Mucosa of stomach (tissue), 1 donor: ENCODE measurements around the gene HOXD12.

Source experiments
- H3K27me3 ChIP-seq: one replicate; pipeline ENCODE4 v1.7.0; 2013; ENCODE audit warnings: mild to moderate bottlenecking, low read length; ENCODE audit not compliant: control insufficient read depth, insufficient read depth
- H3K36me3 ChIP-seq: one replicate; pipeline ENCODE4 v1.7.0; 2013; ENCODE audit warnings: low read length; ENCODE audit not compliant: control insufficient read depth, insufficient read depth
- H3K4me1 ChIP-seq: one replicate; pipeline ENCODE4 v1.7.0; 2013; ENCODE audit warnings: mild to moderate bottlenecking, low read length; ENCODE audit not compliant: control insufficient read depth, insufficient read depth
- H3K4me3 ChIP-seq: one replicate; pipeline ENCODE4 v1.7.0; 2013; ENCODE audit warnings: low read length
- H3K9ac ChIP-seq: one replicate; pipeline ENCODE4 v1.7.0; 2013; ENCODE audit warnings: mild to moderate bottlenecking, low read length, moderate library complexity
- H3K9me3 ChIP-seq: one replicate; pipeline ENCODE4 v1.7.0; 2013; ENCODE audit warnings: mild to moderate bottlenecking, low read length, moderate library complexity; ENCODE audit not compliant: control insufficient read depth
- donor health status: Pancreatic carcinoma.

Gene HOXD12

GRCh38 chr2:176075481-176075880, 24.1 kb upstream of the HOXD12 start:
- Histone ChIP-seq H3K9ac (no peak overlapping the region), H3K4me3 (no peak overlapping the region), H3K27me3 (peaks cover 91% of the 10 kb centered on the region), H3K36me3 (no peaks in the 10 kb centered on the region), H3K9me3 (no peaks in the 10 kb centered on the region), H3K4me1 (peaks cover 9% of the 10 kb centered on the region)

- Histone ChIP-seq H3K4me3 (no peak overlapping the region), H3K9me3 (no peaks in the 10 kb centered on the region), H3K9ac (no peak overlapping the region), H3K4me1 (peaks cover 12% of the 10 kb centered on the region), H3K27me3 (peaks cover 91% of the 10 kb centered on the region), H3K36me3 (no peaks in the 10 kb centered on the region)
Measured at GRCh38 chr2:176076063-176076462, 23.5 kb upstream of the HOXD12 start.

DNA sequence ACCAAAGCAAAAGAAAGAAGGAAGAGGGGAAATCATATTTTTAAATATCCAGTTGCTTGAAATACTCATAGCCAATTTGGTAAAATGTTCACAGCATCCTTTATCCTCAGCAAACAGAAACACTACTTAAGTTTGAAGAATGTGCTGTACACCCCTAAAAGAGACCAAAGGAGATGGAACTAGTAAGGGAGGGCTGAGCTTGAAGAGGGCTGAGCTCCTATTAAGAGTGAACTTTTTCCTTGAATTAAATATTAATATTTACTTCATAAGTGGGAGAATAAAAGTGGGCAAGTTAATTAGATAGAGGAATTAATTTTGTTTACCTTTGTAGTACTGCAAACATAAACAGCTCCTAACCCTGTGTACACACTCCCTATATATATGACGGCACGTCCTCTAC, 22.8 kb upstream of the HOXD12 start:
- no peaks in the 10 kb centered on the region for H3K9me3 ChIP-seq
- no peak overlapping the region for H3K9ac ChIP-seq
- peaks cover 12% of the 10 kb centered on the region for H3K4me1 ChIP-seq
- H3K27me3 ChIP-seq = peaks cover 91% of the 10 kb centered on the region
- no peaks in the 10 kb centered on the region for H3K36me3 ChIP-seq
- H3K4me3 ChIP-seq = no peak overlapping the region

- Histone ChIP-seq H3K9ac (no peak overlapping the region), H3K27me3 (peaks cover 91% of the 10 kb centered on the region), H3K36me3 (no peaks in the 10 kb centered on the region), H3K4me3 (no peak overlapping the region), H3K4me1 (peaks cover 12% of the 10 kb centered on the region), H3K9me3 (no peaks in the 10 kb centered on the region)
Measured at GRCh38 chr2:176078541-176079284, 20.9 kb upstream of the HOXD12 start.

GRCh38 chr2:176079285-176079830, 20.2 kb upstream of the HOXD12 start:
- Histone ChIP-seq H3K27me3 (peaks cover 91% of the 10 kb centered on the region), H3K36me3 (no peaks in the 10 kb centered on the region), H3K9ac (no peak overlapping the region), H3K4me3 (no peak overlapping the region), H3K9me3 (peaks cover under 1% of the 10 kb centered on the region), H3K4me1 (peaks cover 12% of the 10 kb centered on the region)

GRCh38 chr2:176079831-176080539, 19.6 kb upstream of the HOXD12 start:
- Histone ChIP-seq H3K27me3 (peaks cover 91% of the 10 kb centered on the region), H3K4me3 (no peak overlapping the region), H3K9me3 (peaks cover 3% of the 10 kb centered on the region), H3K4me1 (peaks cover 12% of the 10 kb centered on the region), H3K9ac (no peak overlapping the region), H3K36me3 (no peaks in the 10 kb centered on the region)

DNA sequence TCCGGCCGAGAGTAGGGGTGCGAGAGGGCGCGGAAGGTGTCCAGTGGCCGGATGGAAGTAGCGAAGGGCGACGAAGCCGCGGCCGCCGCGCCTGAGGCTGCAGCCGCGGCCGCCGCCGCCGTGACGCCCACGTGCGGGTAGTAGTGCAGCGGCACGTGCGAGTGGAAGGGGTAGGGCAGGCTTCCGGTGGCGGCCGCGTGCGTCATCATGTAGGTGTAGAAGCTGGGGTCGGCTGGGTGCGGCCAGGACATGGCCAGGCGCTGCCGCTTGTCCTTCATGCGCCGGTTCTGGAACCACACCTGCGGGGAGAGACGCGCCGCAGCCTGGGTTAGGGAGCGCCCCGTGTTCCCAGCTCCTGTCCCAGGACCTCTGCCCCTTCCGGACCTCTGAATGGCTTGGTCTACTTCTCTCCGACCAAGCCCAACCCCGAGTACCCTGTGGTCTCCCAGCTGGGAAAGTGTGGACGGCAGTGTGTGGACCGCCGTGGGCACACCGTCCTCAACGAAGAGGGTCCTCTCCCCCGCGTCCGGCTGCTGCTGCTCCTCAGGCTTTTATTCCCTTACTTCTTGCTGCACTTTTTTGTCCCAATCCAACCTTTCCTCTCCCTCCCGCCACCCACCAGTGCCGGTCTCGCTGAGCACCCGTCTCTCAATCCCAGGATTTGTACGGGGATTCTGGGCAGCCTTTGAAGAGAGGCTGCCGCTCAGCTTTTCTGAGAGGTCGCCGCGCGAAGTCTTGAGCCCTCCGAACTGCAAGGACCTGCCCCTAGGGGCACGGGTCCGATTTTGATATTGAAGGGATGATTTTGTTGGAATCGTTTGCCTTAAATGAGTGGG, 18.8 kb upstream of the HOXD12 start:
- Histone ChIP-seq H3K9me3 (peaks cover 3% of the 10 kb centered on the region), H3K4me1 (peaks cover 16% of the 10 kb centered on the region), H3K36me3 (no peaks in the 10 kb centered on the region), H3K27me3 (peaks cover 91% of the 10 kb centered on the region), H3K9ac (no peak overlapping the region), H3K4me3 (no peak overlapping the region)

GRCh38 chr2:176081376-176081836, 18.2 kb upstream of the HOXD12 start:
- H3K9ac ChIP-seq = no peak overlapping the region

GRCh38 chr2:176081837-176082524, 17.6 kb upstream of the HOXD12 start:
- no peak overlapping the region for H3K9ac ChIP-seq
- H3K4me3 ChIP-seq = no peak overlapping the region
- peaks cover 93% of the 10 kb centered on the region for H3K27me3 ChIP-seq
- no peaks in the 10 kb centered on the region for H3K36me3 ChIP-seq
- peaks cover 22% of the 10 kb centered on the region for H3K4me1 ChIP-seq
- peaks cover 3% of the 10 kb centered on the region for H3K9me3 ChIP-seq

More at GRCh38 chr2:176081376-176081836, 18.2 kb upstream of the HOXD12 start:
- no peaks in the 10 kb centered on the region for H3K36me3 ChIP-seq
- peaks cover 93% of the 10 kb centered on the region for H3K27me3 ChIP-seq
- H3K4me3 ChIP-seq = no peak overlapping the region
- peaks cover 22% of the 10 kb centered on the region for H3K4me1 ChIP-seq
- peaks cover 3% of the 10 kb centered on the region for H3K9me3 ChIP-seq

- Histone ChIP-seq H3K4me3 (no peak overlapping the region), H3K27me3 (peaks cover 94% of the 10 kb centered on the region), H3K4me1 (peaks cover 22% of the 10 kb centered on the region)
Measured at GRCh38 chr2:176082525-176082823, 17.1 kb upstream of the HOXD12 start.

More at GRCh38 chr2:176082525-176082823, 17.1 kb upstream of the HOXD12 start:
- H3K9me3 ChIP-seq = peaks cover 3% of the 10 kb centered on the region
- no peaks in the 10 kb centered on the region for H3K36me3 ChIP-seq
- H3K9ac ChIP-seq = no peak overlapping the region
